Nephron (organoid): Measurements from ENCODE around the gene EXOC1L.

ENCODE experiments used
- H3K27ac Mint-ChIP-seq, 3 experiments: 2 replicates each; pipeline ENCODE4 v1.8.0; 2020; ENCODE audit warnings: mixed read lengths in 3 of 3, mild to moderate bottlenecking in 2 of 3, moderate library complexity in 1 of 3
- H3K27me3 Mint-ChIP-seq: 2 replicates; pipeline ENCODE4 v1.8.0; 2021; ENCODE audit warnings: low read depth, mild to moderate bottlenecking, moderate library complexity, mixed read lengths
- H3K36me3 Mint-ChIP-seq: 2 replicates; pipeline ENCODE4 v1.8.0; 2020; ENCODE audit warnings: low read depth, mixed read lengths
- H3K4me1 Mint-ChIP-seq: 2 replicates; pipeline ENCODE4 v1.8.0; 2020; ENCODE audit warnings: mixed read lengths
- H3K4me3 Mint-ChIP-seq, 3 experiments: 2 replicates each; pipeline ENCODE4 v1.8.0; 2020; ENCODE audit warnings: mild to moderate bottlenecking in 3 of 3, mixed read lengths in 3 of 3, moderate library complexity in 2 of 3
- H3K9me3 Mint-ChIP-seq: 2 replicates; pipeline ENCODE4 v1.8.0; 2020; ENCODE audit warnings: mixed read lengths
- CTCF ChIP-seq, 3 experiments: fragments of 200-600 bp; sonication (generic); IDR thresholded peaks; one replicate each; pipeline ENCODE4 v1.5.0; 2021; ENCODE audit warnings: antibody characterized with exemption in 3 of 3; ENCODE audit not compliant: unreplicated experiment in 3 of 3

Gene EXOC1L

GRCh38 chr4:55819634-55820033 lies at the start of gene EXOC1L:
Gene EXOC1L (plus strand): TSS chr4:55819790. CDS start chr4:55820027, 237 bp downstream.
- Mint-ChIP-seq H3K36me3 (no peaks in the 10 kb centered on the region), H3K27ac (no peak within 1 kb of the TSS), H3K4me1 (peaks cover 6% of the 10 kb centered on the region), H3K4me3 (peak within 1 kb of the TSS; percentile 71 to 78 (median 72)), H3K9me3 (no peaks in the 10 kb centered on the region), H3K27me3 (peaks cover 12% of the 10 kb centered on the region)
- no peak for TF ChIP-seq CTCF (IDR thresholded peaks at IDR 0.05; ENCODE audit: unreplicated experiment in 3 of 3)

GRCh38 chr4:55770662-55771061 lies 48.9 kb upstream of the EXOC1L start:
- Mint-ChIP-seq H3K4me1 (no peaks in the 10 kb centered on the region), H3K4me3 (no peak overlapping the region), H3K27ac (no peak overlapping the region), H3K27me3 (no peaks in the 10 kb centered on the region), H3K9me3 (no peaks in the 10 kb centered on the region), H3K36me3 (no peaks in the 10 kb centered on the region)
- TF ChIP-seq CTCF (IDR thresholded peaks at IDR 0.05; ENCODE audit: unreplicated experiment in 3 of 3) = no peak

GRCh38 chr4:55781341-55781740 lies 38.2 kb upstream of the EXOC1L start:
- no peaks in the 10 kb centered on the region for H3K4me1 Mint-ChIP-seq
- H3K9me3 Mint-ChIP-seq = no peaks in the 10 kb centered on the region
- no peak for TF ChIP-seq CTCF (IDR thresholded peaks at IDR 0.05; ENCODE audit: unreplicated experiment in 3 of 3)

GRCh38 chr4:55781812-55782211 lies 37.8 kb upstream of the EXOC1L start:
- Mint-ChIP-seq H3K4me1 (no peaks in the 10 kb centered on the region), H3K4me3 (no peak overlapping the region), H3K27ac (no peak overlapping the region)

More at GRCh38 chr4:55781341-55781740, 38.2 kb upstream of the EXOC1L start:
- Mint-ChIP-seq H3K27me3 (no peaks in the 10 kb centered on the region), H3K4me3 (no peak overlapping the region), H3K36me3 (no peaks in the 10 kb centered on the region), H3K27ac (no peak overlapping the region)

GRCh38 chr4:55783584-55783983 lies 36.0 kb upstream of the EXOC1L start:
- H3K36me3 Mint-ChIP-seq = no peaks in the 10 kb centered on the region
- H3K27me3 Mint-ChIP-seq = no peaks in the 10 kb centered on the region
- no peak overlapping the region for H3K27ac Mint-ChIP-seq
- no peak for TF ChIP-seq CTCF (IDR thresholded peaks at IDR 0.05; ENCODE audit: unreplicated experiment in 3 of 3)
- H3K4me3 Mint-ChIP-seq = no peak overlapping the region
- no peaks in the 10 kb centered on the region for H3K4me1 Mint-ChIP-seq
- no peaks in the 10 kb centered on the region for H3K9me3 Mint-ChIP-seq

More at GRCh38 chr4:55781812-55782211, 37.8 kb upstream of the EXOC1L start:
- Mint-ChIP-seq H3K27me3 (no peaks in the 10 kb centered on the region), H3K36me3 (no peaks in the 10 kb centered on the region), H3K9me3 (no peaks in the 10 kb centered on the region)
- no peak for TF ChIP-seq CTCF (IDR thresholded peaks at IDR 0.05; ENCODE audit: unreplicated experiment in 3 of 3)

- Mint-ChIP-seq H3K4me1 (no peaks in the 10 kb centered on the region), H3K36me3 (no peaks in the 10 kb centered on the region), H3K27ac (no peak overlapping the region), H3K27me3 (no peaks in the 10 kb centered on the region), H3K4me3 (no peak overlapping the region), H3K9me3 (no peaks in the 10 kb centered on the region)
- no peak for TF ChIP-seq CTCF (IDR thresholded peaks at IDR 0.05; ENCODE audit: unreplicated experiment in 3 of 3)
Observed at GRCh38 chr4:55784747-55785146, 34.8 kb upstream of the EXOC1L start.
